Measurements from ENCODE around the gene KRT26. TPM values are rescaled to one million over a fixed set of nuclear protein-coding genes. Genes with fewer than 3 reads are reported as not detected.

Gene KRT26, protein sequence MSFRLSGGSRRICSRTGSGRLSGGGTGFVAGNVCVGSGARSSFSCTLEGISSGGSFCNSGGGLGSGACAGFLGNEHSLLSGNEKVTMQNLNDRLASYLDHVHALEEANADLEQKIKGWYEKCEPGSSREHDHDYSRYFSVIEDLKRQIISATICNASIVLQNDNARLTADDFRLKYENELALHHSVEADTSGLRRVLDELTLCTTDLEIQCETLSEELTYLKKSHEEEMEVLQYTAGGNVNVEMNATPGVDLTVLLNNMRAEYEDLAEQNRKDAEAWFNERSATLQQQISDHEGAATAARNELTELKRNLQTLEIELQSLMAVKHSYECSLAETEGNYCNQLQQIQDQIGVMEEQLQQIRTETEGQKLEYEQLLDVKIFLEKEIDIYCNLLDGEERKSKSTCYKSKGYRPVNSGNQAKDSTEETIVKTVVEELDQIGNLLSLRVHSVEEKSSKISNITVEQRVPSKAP
- total RNA-seq: not detected

DNA sequence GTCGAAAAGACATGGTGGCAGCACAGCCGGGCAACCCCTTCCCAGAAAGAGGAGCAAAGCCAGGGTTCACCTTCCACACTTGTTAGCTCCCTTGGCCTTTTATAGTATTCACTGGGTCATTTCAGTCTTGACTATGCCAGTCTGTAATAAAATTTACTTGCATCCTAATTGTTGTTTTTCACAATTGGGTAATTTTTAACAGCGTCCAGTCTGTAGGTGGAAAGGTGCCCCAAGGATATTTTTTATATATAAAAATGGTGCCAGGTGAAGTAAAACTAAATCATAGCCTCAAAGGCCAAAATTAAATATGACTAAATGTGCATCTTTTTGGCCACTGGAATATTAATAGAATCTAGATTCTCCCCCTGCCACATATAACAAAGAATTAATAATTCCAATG, at the start of gene KRT26:
Gene KRT26 (minus strand): TSS at position 101 of the 400 bp plus-strand sequence. CDS start 88 bp downstream, at position 13.

DNA sequence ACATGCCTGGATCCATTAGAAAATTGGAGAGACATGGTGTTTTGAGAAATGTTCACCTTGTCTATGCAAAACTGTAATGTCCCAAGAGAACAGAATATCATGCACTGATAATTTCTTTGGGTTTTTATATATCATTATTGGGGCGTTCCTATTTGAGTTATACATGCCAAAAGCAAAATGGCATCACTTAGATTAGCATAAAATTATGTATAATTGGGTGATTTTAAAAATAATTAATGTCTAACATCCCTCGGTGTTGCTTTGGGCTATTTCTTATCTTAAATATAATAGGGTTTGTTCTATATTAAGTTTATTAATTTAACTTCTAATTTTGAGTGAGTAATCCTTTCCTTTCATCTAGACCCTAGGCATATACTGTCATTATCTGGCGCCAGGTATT, 27.9 kb upstream of the KRT26 start, which contains the start of gene KRT28:
Gene KRT28 (minus strand): TSS at position 101 of the 400 bp plus-strand sequence. CDS start 66 bp downstream, at position 35.

GRCh38 chr17:40782450-40782849, 10.4 kb upstream of the KRT26 start, which contains the start of gene KRT27:
TSS of gene KRT27 (minus strand) at chr17:40782550. CDS start at chr17:40782493, 57 bp downstream.

GRCh38 chr17:40755231-40755630, 16.8 kb downstream of the KRT26 start, which contains the start of gene KRT25:
TSS of gene KRT25 (minus strand) at chr17:40755331. CDS start at chr17:40755271, 60 bp downstream.

Other genes starting within 250 kb of the KRT26 start
- 100 to 1,000 TPM; 225 to 233 TPM for gene CCR7, start 206.7 kb downstream of the KRT26 start, total RNA-seq
- 100 to 1,000 TPM; 110 to 113 TPM for gene SMARCE1, start 124.4 kb downstream of the KRT26 start, total RNA-seq
- gene KRT222, start 107.0 kb downstream of the KRT26 start, total RNA-seq: not detected
- not detected for gene KRT24, start 68.4 kb downstream of the KRT26 start, total RNA-seq
- not detected for gene KRT25, start 16.9 kb downstream of the KRT26 start, total RNA-seq
- gene KRT27, start 10.3 kb upstream of the KRT26 start, total RNA-seq: not detected
- gene KRT28, start 27.8 kb upstream of the KRT26 start, total RNA-seq: not detected
- 10 to 100 TPM; 23.9 to 29.7 TPM for gene KRT10, start 50.4 kb upstream of the KRT26 start, total RNA-seq
- not detected for gene KRT12, start 95.0 kb upstream of the KRT26 start, total RNA-seq
- gene KRT20, start 113.0 kb upstream of the KRT26 start, total RNA-seq: not detected
- not detected for gene KRT23, start 165.4 kb upstream of the KRT26 start, total RNA-seq
- not detected for gene KRT39, start 194.7 kb upstream of the KRT26 start, total RNA-seq
- not detected for gene KRT40, start 212.1 kb upstream of the KRT26 start, total RNA-seq
- gene KRTAP3-3, start 222.0 kb upstream of the KRT26 start, total RNA-seq: not detected
- not detected for gene KRTAP3-2, start 227.7 kb upstream of the KRT26 start, total RNA-seq
- not detected for gene KRTAP3-1, start 236.9 kb upstream of the KRT26 start, total RNA-seq

Measured in activated naive CD4-positive, alpha-beta T cell treated with anti-CD3 and anti-CD28 coated beads, Interleukin-2, amount 10 ng/mL, durations not matched to agents 5 hours and 36 hours (primary cell).